OCI-LY7 (cell line): ENCODE data around the gene SCTR. TPM values are rescaled to one million over a fixed set of nuclear protein-coding genes. Genes with fewer than 3 reads are reported as not detected.

ENCODE experiments used
- BruUV-seq: library from RNA; stranded (reverse); fragments of 400-500 nt; replicated peaks from 2 replicates; lab custom pipeline; 2021; lab: Mats Ljungman, UMichigan
- CTCF ChIA-PET: fragments of 300-600 bp; sonication (Branson Sonifier 250); formaldehyde crosslinking; loops from one replicate; lab custom pipeline; 2022; ENCODE audit warnings: antibody characterized with exemption; ENCODE audit not compliant: unreplicated experiment; lab: Charles Lee
- POLR2A ChIA-PET: fragments of 300-600 bp; sonication (Branson Sonifier 250); formaldehyde crosslinking; loops from one replicate; lab custom pipeline; 2022; ENCODE audit warnings: antibody characterized with exemption; lab: Charles Lee
- DNase-seq: peaks from one replicate; pipeline ENCODE4 v3.0.0-alpha.2; 2015; ENCODE audit warnings: low spot score
- H2AFZ ChIP-seq: fragments of 200-600 bp; sonication (generic), shearing (Covaris generic); 2 replicates; pipeline ENCODE4 v1.6.1; 2014; ENCODE audit warnings: mild to moderate bottlenecking, antibody characterized with exemption, low read length, moderate library complexity
- H3K27ac ChIP-seq: fragments of 200-600 bp; sonication (generic); 2 replicates; pipeline ENCODE4 v1.5.1; 2014; ENCODE audit warnings: mixed run types, low read depth, mild to moderate bottlenecking, moderate library complexity, low read length, inconsistent platforms; ENCODE audit not compliant: poor library complexity, severe bottlenecking
- H3K36me3 ChIP-seq: fragments of 200-600 bp; sonication (generic); 2 replicates; pipeline ENCODE4 v1.6.1; 2014; ENCODE audit warnings: mild to moderate bottlenecking, antibody characterized with exemption, low read length, moderate library complexity, mixed read lengths; ENCODE audit not compliant: insufficient read depth
- H3K4me1 ChIP-seq: fragments of 200-600 bp; sonication (generic); 2 replicates; pipeline ENCODE4 v1.5.1; 2014; ENCODE audit warnings: mild to moderate bottlenecking, low read length; ENCODE audit not compliant: insufficient read depth, poor library complexity, severe bottlenecking
- H3K4me2 ChIP-seq: fragments of 200-600 bp; sonication (generic); 2 replicates; pipeline ENCODE4 v1.6.1; 2014; ENCODE audit warnings: mild to moderate bottlenecking, low read length
- H3K4me3 ChIP-seq: fragments of 200-600 bp; sonication (generic); 2 replicates; pipeline ENCODE4 v1.5.1; 2014; ENCODE audit warnings: mild to moderate bottlenecking, low read depth, low read length; ENCODE audit not compliant: poor library complexity, severe bottlenecking
- H3K79me2 ChIP-seq: fragments of 200-600 bp; sonication (generic); 2 replicates; pipeline ENCODE4 v1.6.1; 2016; ENCODE audit warnings: low read depth, mild to moderate bottlenecking, low read length, moderate library complexity, mixed read lengths; ENCODE audit not compliant: insufficient read depth
- H3K9me2 ChIP-seq: fragments of 200-600 bp; sonication (generic); 2 replicates; pipeline ENCODE4 v1.6.1; 2016; ENCODE audit warnings: mild to moderate bottlenecking, low read length, mixed read lengths; ENCODE audit not compliant: insufficient read depth
- H3K9me3 ChIP-seq: fragments of 200-600 bp; sonication (generic); 2 replicates; pipeline ENCODE4 v1.6.1; 2014; ENCODE audit warnings: mild to moderate bottlenecking, mixed run types, low read length, mixed read lengths
- H4K20me1 ChIP-seq: fragments of 200-600 bp; sonication (generic); 2 replicates; pipeline ENCODE4 v1.6.1; 2014; ENCODE audit warnings: mild to moderate bottlenecking, antibody characterized with exemption, low read length, moderate library complexity, mixed read lengths; ENCODE audit not compliant: insufficient read depth
- EZH2phosphoT487 ChIP-seq: fragments of 200-600 bp; sonication (generic); IDR thresholded peaks from 2 replicates; pipeline ENCODE4 v1.6.1; 2018; ENCODE audit warnings: low read depth, borderline replicate concordance, mild to moderate bottlenecking, mixed run types, antibody characterized with exemption, low read length, moderate library complexity, mixed read lengths
- intact Hi-C: fragments of 100-400 bp; cut with micrococcal nuclease; formaldehyde crosslinking; loops from one replicate; pipeline ENCODE4 v1.10.0; 2022; ENCODE audit not compliant: unreplicated experiment
- total RNA-seq, 2 experiments: library from RNA; depleted of rRNA in 1 of 2; stranded (reverse); fragments of >200 nt in 1 of 2; shearing (Covaris generic) in 1 of 2; gene quantifications; 2 replicates each; pipeline ENCODE4 v1.2.3, GENCODE V29; 2014 to 2022
- TF ChIP-seq, protein P1 (sequence below): fragments of 200-600 bp; sonication (generic); conservative IDR thresholded peaks from 2 replicates; pipeline ENCODE4 v1.5.1; 2014; ENCODE audit warnings: mild to moderate bottlenecking, antibody characterized with exemption, low read length, moderate library complexity, mixed read lengths

SCTR gene
- total RNA-seq, 2 experiments from 2014 or later, result not detected

DNA sequence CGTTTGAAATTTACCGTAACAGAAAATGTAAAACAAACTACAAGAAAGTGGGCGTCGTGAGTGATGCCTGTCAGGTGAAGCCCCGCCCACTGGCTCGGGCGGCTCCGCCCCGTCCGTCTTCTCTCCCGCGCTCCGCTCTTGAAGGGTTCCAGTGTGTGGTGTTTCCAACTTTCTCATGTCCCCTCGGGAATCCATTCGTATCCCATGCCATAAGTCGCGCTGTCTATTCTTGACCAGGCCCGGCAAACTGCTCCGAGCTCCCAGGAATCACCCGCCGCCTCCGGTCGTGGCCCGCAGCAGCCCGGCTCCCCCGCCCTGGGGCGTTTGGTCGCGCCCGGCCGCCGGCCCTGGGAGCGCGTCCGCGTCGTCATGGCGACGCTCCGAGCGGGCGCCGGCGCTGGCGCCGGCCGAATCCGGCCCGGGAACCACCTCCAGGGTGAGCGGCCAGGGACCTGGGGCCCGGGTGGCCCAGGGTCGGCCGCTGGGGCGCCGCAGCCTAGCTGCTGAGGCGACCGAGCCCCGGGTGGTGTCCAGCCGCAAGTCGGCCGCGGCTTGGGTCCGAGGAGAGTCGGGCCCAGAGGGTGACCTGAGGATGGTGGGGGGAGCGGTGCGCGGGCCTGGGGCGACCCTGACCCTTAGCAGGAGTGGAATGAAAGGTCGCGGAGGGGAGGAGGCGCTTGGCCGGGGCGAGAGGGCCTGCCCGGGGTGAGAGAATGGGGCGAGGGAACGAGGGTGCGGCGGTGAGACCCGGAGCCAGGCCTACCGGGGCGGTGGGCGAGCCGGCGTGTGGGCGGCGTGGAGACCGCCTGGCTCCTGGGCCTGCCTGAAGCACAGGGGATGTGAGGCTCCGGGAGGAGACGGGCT lies 20.0 kb upstream of the SCTR start, which contains the start of gene CFAP221:
CFAP221 (plus strand) TSS at position 375 of the 864 bp plus-strand sequence. CDS start 1,683 bp downstream, outside the sequence.
- no TSS peak for BruUV-seq
- Histone ChIP-seq H3K4me1 (no peaks in the 10 kb centered on the region), H3K27ac (no peak within 1 kb of the TSS), H3K4me2 (no peak within 1 kb of the TSS), H3K36me3 (no peaks in the 10 kb centered on the region), H4K20me1 (no peaks in the 10 kb centered on the region), H3K79me2 (no peaks in the 10 kb centered on the region), H2AFZ (no peak within 1 kb of the TSS), H3K9me3 (no peaks in the 10 kb centered on the region), H3K4me3 (no peak within 1 kb of the TSS), H3K9me2 (no peaks in the 10 kb centered on the region)
- CTCF ChIA-PET, result no interaction called here
- POLR2A ChIA-PET, result interaction anchor here (0.6 kb wide), 1 partner anchor 1226 kb away, joined by 3 read pairs; no protein-coding TSS in a partner anchor
- no peak for TF ChIP-seq EZH2phosphoT487
- TF ChIP-seq, protein P1, sequence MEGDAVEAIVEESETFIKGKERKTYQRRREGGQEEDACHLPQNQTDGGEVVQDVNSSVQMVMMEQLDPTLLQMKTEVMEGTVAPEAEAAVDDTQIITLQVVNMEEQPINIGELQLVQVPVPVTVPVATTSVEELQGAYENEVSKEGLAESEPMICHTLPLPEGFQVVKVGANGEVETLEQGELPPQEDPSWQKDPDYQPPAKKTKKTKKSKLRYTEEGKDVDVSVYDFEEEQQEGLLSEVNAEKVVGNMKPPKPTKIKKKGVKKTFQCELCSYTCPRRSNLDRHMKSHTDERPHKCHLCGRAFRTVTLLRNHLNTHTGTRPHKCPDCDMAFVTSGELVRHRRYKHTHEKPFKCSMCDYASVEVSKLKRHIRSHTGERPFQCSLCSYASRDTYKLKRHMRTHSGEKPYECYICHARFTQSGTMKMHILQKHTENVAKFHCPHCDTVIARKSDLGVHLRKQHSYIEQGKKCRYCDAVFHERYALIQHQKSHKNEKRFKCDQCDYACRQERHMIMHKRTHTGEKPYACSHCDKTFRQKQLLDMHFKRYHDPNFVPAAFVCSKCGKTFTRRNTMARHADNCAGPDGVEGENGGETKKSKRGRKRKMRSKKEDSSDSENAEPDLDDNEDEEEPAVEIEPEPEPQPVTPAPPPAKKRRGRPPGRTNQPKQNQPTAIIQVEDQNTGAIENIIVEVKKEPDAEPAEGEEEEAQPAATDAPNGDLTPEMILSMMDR, result no peak
- intact Hi-C loops, result no loop called here
- DNase-seq, result no peak

DNA sequence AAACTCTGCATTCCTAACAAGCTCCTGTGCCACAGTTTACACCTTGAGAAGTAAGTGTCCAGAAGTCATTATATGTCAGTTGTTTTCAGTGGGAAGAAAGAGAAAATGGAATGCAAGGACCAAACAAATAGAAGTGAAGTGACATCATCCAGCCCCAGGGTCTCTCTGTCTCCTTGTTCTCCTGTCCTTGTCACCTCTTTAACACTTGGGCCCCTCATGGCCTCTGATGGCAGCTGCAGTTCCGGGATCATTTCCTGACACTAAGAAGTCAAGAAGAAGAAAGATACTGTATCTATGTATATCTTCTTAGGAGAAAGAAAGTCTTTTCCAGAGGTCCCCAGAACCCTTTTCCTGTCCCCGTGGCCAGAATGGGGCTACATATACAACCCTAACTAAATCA lies 17.2 kb upstream of the SCTR start:
- Histone ChIP-seq H3K4me3 (no peak overlapping the region), H3K4me1 (no peaks in the 10 kb centered on the region), H3K79me2 (no peaks in the 10 kb centered on the region), H3K9me3 (no peaks in the 10 kb centered on the region), H3K4me2 (no peak overlapping the region), H3K9me2 (no peaks in the 10 kb centered on the region), H4K20me1 (no peaks in the 10 kb centered on the region), H2AFZ (no peak overlapping the region), H3K27ac (no peak overlapping the region), H3K36me3 (no peaks in the 10 kb centered on the region)
- ChIA-PET CTCF (no interaction called here), POLR2A (interaction anchor here (1.1 kb wide), 1 partner anchor 135 kb away, joined by 3 read pairs; no protein-coding TSS in a partner anchor)
- no peak for TF ChIP-seq EZH2phosphoT487
- TF ChIP-seq, protein P1, result no peak
- intact Hi-C loops, result no loop called here
- BruUV-seq, result no TSS peak
- no peak for DNase-seq

DNA sequence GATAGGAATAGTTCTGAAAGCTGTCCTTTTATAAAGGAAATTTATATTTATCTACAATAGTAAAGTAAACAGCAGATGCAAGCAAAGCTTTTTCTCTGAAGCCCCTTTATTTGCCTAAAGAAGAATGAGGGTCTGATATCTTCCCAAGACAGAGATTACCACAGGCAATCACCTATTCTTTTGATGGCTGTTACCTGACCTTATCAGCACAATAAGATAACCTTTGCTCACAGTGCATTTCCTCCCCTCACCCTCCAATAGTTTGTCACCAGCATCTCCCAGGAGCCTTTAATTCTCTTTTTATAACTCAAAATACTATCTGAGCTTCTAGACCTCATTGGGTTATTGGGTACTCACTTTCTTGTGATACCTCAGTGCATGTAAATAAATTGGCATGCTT lies 13.5 kb upstream of the SCTR start:
- H4K20me1 ChIP-seq, result no peaks in the 10 kb centered on the region
- no peak overlapping the region for H3K4me2 ChIP-seq
- POLR2A ChIA-PET, result no interaction called here
- no peak for TF ChIP-seq EZH2phosphoT487
- TF ChIP-seq, protein P1, result no peak
- no peaks in the 10 kb centered on the region for H3K36me3 ChIP-seq
- no TSS peak for BruUV-seq
- CTCF ChIA-PET, result no interaction called here
- H3K4me3 ChIP-seq, result no peak overlapping the region
- no peak overlapping the region for H2AFZ ChIP-seq
- intact Hi-C loops, result no loop called here
- no peak overlapping the region for H3K27ac ChIP-seq
- no peaks in the 10 kb centered on the region for H3K9me2 ChIP-seq
- DNase-seq, result no peak
- no peaks in the 10 kb centered on the region for H3K4me1 ChIP-seq
- peaks cover 11% of the 10 kb centered on the region; the same call in 1 of the 2 replicates for H3K9me3 ChIP-seq
- no peaks in the 10 kb centered on the region for H3K79me2 ChIP-seq
